Hematopoietic multipotent progenitor cell treated with erythropoietin and hydrocortisone succinate and interleukin-3 and kit ligand, for 4 days (in vitro differentiated cells): Measurements from ENCODE around the gene TSHZ3.

Experiments used
- DNase-seq: peaks from one replicate; pipeline ENCODE4 v3.0.0-alpha.2; 2015

The TSHZ3 gene

DNA sequence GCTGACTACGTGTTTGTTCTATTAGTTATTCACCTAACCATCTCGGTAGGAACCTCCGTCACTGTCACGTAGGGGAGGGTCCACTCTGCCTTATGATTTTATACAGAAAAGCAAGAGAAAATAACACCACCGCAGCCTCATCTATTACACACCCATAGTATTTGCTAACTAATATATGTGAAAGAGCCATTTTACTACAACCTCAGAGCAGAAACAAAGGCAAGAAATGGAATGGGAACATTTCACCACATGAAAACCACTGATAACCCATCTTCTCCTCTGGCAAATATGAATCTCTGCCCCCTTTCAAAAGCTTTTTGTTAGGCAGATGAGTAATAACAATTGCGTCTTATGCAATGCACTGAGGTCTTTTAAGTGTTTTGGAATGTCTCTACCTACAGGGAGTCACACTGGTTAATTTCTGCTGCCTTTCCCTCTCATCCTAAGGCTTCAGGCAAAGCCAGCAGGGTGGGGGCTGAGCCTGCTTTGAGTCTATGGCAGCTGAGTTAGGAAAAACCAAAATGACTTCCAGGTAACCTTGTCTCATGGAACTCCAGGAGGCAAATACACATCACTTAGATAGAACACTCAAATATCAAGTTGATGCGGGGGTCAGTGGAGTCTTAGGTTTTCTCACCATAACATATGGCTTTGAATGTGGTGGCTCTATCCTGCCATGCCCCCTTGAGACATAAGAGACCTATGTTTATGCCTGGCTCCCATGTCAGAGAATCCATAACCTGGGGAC lies 15.0 kb downstream of the TSHZ3 start:
- no peak for DNase-seq

- no peak for DNase-seq
Measured at GRCh38 chr19:31332096-31332495, 17.1 kb downstream of the TSHZ3 start.

GRCh38 chr19:31331536-31331935 lies 17.7 kb downstream of the TSHZ3 start:
- DNase-seq = no peak

DNA sequence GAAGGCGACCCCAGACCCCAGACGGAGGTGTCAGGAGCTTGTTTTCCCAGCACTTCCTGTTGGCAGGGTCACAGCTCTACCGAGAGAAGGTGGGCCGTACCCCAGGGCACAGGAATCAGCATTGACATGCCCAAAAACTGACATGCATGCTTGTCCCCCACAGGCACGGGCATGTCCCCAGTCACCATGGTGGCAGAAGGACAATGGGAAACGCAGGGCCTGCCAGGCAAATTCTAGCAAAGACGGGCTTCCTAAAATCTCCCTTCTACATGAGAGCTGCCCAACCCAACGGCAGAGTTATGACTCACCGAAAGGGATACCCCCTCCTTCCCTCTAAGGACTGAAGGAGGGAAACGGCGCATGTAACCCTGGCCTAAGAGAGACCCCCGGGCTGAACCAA lies 18.5 kb downstream of the TSHZ3 start:
- no peak for DNase-seq

DNA sequence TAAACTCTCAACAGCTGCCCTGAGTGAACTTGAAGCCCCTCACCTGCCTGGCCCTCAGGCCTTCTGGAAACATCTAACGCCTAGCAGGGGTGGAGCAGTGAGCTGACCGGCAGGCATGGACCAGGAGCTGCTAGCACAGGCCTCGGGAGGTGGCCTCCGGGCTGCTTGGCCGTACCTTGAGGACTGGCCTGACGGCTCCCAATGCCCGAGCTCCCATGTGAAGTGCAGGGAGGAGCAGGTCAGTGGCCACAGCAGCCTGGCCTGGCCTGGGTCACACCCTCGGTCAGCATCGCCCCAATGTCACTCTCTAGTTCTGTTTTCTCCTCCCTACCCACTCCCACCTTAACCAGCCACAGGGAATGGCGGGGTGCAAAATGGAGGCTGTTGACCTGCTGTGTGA lies 19.0 kb downstream of the TSHZ3 start:
- no peak for DNase-seq

GRCh38 chr19:31329819-31330218 lies 19.4 kb downstream of the TSHZ3 start:
- DNase-seq = no peak

DNA sequence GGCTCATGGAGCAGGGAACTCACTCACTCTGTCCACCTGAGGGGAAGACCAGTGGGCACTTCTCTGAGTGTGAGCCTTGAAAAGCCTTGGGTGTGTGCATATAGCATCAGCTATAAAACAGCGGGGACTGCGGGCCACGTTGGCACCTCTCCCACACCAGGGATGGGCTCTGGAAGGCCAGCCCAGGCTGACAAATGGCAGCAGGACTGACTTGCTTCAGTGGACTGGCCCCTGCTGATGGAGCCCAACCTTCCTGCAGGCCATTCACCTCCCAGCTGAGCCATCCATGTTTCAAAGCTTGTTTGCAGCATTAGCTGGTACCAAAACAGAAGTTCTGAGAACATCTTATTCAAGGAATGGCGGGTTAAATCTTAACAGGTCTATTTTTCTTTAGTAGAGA lies 21.0 kb downstream of the TSHZ3 start:
- DNase-seq = no peak

- DNase-seq = no peak
Measured at GRCh38 chr19:31326329-31327028, 22.8 kb downstream of the TSHZ3 start.

GRCh38 chr19:31325342-31325741 lies 23.9 kb downstream of the TSHZ3 start:
- DNase-seq = no peak

GRCh38 chr19:31319465-31319864 lies 29.8 kb downstream of the TSHZ3 start:
- no peak for DNase-seq

- no peak for DNase-seq
Measured at GRCh38 chr19:31318790-31319425, 30.3 kb downstream of the TSHZ3 start.

GRCh38 chr19:31317570-31317969 lies 31.7 kb downstream of the TSHZ3 start:
- no peak for DNase-seq

DNA sequence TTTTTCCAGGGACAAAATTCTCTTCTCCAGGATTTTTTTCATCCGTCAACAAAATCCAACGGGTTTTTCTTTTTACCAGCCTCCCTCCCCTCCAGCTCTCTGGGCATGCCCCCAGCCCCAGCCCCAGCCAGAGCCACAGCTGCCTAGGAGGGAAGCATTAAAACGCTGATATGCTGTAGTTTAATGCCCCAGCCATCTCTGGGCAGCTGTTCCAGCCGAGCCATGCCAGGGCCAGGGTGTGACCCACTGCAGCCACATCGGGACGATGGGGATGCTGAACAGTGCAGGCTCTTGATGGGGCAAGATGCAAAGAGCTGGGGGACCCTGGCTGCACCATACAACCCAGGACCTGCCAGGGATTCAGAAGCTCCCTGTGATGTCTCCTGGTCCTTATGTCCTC lies 32.1 kb downstream of the TSHZ3 start:
- DNase-seq = no peak

DNA sequence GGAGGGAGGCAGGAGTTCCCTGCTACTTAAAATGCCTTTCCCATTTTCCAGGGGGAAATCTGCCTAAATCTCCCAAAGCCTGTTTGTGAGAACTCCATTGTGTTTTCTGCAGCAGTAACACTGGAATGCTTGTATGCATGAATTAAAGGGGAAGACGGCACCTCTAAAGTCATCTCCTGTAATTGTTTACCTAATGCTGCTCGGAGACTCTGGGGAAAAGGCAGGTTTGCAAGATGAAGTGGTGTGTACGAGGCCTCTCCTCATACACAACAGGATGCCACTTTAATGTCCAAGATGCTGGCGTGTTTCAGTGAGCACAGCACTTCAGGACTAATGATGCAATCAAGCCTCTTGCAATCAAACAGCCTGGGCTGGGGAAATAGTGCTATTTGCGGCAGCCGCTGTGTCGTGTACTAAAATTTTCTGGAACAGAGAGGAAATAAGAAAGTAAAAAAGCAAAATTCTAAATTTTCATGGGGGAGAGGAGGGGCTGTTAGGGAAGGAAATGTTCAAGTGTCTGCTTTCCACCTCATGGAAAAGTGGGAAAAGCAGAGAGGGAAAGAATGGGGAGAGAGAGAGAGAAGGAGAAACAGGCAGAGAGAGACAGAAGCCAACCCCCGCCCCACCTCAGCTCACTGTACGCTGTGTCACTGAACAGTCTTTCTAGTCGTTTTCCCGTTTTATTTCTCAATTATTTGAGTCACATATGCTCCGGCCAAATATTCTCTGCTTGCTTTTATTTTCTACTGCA lies 32.9 kb downstream of the TSHZ3 start:
- DNase-seq = peak; percentile 32

GRCh38 chr19:31315652-31316051 lies 33.6 kb downstream of the TSHZ3 start:
- no peak for DNase-seq

DNA sequence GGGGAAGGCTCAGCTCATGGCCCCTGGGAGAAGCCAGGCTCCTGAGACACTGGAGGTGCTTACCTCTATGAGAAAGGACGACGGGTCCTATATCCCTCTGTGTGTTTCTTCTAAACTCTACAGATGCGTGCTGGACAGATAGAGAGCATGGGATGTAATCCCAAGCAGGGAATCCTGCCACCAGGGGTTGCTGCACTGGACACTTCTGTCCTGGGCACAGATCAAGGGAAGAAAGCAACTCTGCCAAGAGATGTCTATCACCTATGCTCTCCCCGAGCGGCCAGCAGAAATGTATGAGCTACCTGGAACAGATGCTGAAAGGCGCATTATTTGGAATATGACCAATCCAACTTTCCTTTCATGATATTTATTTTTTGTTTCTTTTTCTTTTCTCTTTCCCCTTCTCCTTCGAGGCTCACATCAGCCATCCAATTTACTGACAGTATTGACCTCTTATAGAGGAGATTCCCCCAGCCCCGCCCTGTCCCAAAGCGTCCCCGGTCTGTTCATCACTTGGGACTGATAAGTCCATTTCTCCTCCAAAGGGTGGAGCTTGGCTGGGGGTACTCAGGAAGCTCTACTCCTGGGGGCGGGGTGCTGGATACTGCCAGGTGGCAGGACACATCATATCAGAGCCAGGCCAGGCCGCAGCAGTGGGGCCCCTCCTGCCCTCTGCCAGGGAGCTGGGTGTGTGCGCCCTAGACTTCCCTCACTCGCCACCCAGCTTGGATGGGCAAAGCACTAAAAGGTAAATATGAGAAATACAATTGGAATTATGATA lies 34.2 kb downstream of the TSHZ3 start:
- no peak for DNase-seq

DNA sequence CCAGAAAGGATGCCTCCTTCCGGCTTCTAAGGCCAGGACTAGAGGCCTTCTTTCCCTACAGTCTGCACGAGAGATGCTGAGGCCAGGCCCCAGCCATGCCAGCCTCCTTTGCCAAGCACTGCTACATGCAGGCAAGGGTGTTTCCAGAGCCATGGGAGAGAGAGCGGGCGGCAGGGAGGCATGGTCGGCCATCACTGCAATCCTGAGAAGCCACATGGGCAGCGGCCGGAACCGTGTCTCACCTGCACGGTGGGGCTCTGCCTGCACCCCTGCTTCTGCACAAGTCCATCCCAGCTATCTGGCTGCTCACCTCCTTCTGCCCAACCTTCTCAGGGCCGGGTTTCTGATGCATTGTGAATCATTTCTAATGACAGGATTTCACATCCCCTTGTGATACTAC lies 35.1 kb downstream of the TSHZ3 start:
- no peak for DNase-seq

DNA sequence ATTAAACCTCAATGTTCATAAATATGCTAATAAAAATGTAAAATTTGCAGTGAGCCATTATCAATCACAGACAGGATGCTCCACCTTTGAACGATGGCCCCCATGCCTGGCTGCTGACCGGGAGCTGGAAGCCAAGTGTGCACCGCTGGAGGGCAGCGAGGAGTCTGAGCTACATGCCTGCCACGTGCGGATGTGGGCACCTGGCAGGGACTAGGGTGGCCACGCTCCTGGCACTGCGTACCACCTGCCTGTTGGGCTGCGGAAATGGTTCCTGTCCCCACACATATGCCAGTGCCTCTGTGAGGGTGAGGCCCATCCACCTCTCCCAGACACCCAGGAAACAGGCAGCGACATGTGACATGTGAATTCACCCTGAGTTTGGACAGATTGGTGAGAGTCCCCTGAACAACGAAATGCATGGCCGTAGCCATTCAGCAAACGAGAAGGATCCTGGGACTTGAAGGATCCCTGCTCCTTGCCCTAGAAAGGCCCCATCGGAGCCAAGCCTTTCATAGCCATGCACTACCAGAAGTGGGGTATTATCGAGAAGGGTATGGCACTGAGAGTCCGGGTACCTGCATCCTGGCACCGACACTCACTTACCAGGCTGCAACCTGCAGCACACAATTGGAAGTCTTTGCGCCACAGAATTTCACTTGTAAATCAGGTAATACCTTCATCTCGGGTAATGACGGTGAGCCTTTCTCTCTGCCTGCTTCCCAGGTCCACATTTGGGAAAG lies 35.8 kb downstream of the TSHZ3 start:
- DNase-seq = no peak

DNA sequence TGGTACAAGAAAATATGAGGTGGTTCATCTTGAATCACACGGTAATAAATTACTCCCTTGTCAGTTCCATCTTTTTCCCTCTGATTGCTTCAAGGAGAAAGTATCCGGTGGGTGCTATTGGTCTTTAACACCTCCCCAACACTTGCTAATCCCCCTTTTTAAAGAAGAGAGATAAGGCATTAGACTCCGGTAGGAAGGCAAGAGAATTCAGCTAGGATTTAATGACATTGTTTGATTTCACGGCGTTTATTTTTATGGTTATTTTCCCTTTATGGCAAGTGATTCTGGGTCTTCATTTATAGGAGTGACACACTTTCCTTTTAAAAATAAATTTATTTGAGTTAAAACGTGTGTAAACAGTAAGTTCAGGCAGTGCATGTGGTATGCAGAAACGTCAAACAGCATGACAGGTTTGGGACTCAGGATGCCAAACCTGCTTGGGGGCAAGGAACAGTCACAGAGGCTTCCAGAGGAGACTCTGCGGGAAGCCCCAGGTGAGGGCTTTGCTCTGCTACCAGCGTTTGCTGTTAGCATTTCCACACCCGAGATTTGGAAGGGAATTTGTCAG lies 36.5 kb downstream of the TSHZ3 start:
- DNase-seq = no peak

DNA sequence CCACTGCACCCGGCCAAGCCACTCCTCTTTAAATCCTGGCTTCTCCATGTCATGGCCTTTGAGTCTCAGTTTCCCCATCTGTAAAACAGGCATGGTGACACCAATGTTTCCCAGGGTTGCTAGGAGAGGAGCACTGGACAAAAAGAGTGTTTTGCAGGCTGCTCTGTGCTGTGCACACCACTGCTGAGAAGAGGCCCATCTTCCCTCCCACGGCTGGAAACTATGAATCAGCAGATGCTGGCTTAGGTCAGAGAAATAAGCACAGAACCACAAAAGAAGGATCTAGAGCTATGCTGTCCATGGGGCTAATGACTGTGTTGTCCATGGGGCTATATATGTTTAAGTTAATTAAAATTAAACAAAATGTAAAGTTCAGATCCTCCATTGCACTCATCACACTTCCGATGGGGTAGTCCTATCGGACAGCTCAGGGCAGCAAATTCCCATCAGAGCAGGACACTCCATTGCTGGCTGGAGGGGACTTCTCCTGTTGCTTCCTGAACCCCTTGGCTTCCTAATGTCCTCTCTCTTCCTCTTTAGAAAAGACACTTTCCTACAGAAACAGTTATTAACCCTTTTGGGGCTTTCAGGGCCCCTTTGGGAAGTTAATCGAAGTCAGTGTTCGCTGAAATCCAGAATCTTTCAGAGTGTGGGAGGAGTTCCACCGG lies 37.1 kb downstream of the TSHZ3 start:
- DNase-seq = peak; percentile 28
